GM11168 (cell line): ENCODE data around the gene DCXR.
"Not testable (repeated sequence)": the region's sequence is repeated elsewhere in the genome, so short reads cannot be mapped to it uniquely, and the experiment has no call there.

Experiments
- in situ Hi-C: fragments of 300-500 bp; cut with MboI; formaldehyde crosslinking; loops from one replicate; pipeline ENCODE4 v1.12.0; 2022; ENCODE audit warnings: low sequenced_read_pairs; ENCODE audit not compliant: unreplicated experiment

The DCXR gene

GRCh38 chr17:82045936-82046484 is 8.5 kb upstream of the DCXR start:
- in situ Hi-C loops: no loop called here

GRCh38 chr17:82043507-82043906 is 6.0 kb upstream of the DCXR start:
- in situ Hi-C loops: no loop called here

- in situ Hi-C loops: no loop called here
These were observed 5.2 kb upstream of the DCXR start for GRCh38 chr17:82042649-82043048.

DNA sequence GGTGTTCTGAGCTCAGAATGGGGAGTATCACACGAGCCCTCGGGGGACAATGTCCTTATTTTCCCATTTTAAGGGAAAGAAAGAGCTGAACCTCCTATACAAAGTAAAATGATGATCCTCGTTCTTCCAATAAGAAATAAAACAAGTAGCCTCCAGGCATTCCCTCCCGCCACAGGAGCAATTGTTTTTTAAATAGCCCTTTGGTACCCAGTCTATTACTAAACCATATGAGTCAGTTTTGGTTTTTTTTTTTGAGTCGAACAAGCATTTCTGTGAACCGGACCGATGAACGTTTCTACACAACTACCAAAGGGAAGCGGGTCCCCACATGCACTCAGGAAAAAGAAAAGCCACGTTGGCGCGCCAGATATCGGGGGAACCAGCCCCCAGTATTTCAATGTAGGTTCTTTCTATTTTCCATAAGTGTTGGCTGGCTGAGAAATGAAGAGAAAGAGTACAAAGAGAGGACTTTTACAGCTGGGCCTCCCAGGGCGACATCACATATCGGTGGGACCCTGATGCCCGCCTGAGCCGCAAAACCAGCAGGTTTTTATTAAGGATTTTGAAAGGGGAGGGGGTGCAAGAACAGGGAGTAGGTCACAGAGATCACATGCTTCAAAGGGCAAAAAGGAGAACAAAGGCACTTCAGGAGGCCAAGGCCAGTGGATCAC is 3.8 kb upstream of the DCXR start:
- in situ Hi-C loops: no loop called here

DNA sequence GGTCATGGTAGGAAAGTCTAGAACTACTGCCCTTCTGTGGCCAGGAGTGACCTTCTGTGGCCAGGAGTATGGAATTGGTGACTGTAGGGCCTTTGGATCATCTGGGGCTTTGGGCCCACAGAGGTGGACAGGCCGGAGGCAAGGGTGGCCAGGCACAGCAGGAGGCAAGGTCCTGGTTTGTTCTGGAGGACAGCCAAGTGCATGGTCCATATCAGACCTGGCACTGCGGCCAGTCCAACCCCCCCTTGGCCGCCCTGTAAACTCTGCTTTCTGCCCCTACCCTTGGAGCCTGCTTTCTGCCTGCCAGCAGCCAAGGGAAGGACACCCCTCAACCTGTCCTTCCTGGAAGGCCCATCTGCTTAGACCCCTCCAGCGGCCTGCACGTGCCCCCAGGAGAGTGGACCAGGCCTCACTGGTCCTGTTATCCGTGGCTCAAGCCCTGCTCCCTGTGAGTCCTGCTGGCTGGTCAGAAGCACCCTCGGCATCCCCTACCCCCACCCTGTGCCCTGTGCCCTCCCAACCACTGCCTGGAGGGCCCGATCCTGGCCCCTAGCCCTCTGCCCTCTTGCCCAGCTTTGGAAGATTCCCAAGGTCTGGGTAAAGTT is 2.3 kb upstream of the DCXR start:
- in situ Hi-C loops: no loop called here

DNA sequence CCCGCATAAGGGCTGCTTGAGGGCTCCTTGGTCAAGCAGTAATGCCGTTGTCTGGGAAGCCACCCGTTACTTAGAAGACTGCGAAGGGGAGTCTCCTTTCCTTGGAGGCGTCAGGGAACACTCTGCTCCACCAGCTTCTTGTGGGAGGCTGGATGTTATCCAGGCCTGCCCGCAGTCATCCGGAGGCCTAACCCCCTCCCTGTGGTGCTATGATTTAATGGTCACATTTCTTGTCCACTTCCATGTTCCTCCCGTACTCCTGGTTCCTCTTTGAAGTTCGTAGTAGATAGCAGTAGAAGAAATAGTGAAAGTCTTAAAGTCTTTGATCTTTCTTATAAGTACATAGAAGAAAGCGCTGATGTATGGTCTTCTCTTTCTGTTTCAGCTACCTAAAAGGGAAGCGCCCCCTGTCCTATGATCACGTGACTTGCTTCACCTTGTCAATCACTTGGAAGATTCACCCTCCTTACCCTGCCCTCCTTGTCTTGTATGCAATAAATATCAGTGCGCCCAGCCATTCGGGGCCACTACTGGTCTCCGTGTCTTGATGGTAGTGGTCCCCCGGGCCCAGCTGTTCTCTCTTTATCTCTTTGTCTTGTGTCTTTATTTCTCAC is 1.4 kb upstream of the DCXR start:
- in situ Hi-C loops: not testable (repeated sequence)

GRCh38 chr17:82037889-82038195 is 345 bp upstream of the DCXR start:
- in situ Hi-C loops: no loop called here

- in situ Hi-C loops: no loop called here
These were observed 834 bp downstream of the DCXR start for GRCh38 chr17:82036634-82037091.

DNA sequence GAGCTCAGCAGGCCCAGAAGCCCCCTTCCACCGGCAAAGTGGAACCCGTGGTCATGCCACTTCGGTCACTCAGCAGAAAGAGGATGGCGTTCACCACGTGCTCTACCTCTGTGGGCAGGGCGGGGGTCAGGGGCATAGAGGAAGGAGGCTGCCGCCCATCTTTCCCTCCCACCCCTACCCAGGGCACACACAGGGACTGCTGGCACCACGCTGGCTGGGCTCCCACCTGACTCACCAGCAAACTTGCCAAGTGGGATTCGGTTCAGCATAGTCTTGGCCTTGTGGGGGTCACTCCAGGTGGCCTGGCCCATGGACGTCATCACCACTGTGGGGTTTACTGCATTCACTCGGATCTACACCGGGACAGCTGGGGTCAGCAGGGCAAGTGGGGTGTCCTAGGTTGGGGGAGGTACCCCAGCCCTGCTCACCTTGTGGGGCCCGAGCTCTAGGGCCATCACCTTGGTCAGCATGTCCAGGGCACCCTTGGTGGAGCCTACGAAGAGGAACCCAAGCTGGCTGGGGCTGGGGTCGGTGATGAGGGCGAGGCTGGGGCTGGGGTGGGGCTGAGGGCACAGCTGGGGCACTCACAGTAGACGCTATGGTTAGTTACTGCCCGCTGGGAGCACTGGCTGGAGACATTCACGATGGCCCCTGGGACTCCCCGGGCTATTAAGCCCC is 1.4 kb downstream of the DCXR start:
- in situ Hi-C loops: no loop called here

- in situ Hi-C loops: no loop called here
These were observed 2.0 kb downstream of the DCXR start for GRCh38 chr17:82035488-82035887.

DNA sequence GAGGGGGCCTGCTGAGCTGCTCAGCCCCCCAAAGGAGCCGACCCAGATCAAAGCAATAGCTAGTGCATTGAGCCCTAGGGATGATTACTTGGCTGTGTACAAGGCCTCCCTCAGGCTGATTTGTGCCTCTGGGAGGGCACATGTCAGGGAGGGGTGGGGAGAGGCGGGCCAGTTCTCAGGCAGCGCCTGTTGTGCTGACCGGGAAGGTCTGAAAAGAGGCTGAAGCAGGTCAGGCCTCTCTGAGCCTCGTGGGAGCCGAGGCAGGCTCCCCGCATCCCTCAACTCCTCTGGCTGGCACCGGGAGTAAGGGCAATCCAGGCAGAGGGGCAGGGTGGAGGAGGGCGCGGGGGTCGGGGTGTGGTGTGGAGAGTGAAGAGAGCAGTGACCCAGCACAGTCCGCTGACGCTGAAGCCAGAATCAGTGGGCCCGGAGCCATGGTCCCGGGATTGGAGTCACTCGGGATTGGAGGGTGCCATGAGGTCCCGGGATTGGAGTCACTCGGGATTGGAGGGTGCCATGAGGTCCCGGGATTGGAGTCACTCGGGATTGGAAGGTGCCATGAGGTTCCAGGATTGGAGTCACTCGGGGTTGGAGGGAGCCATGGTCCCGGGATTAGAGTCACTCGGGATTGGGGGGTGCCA is 3.0 kb downstream of the DCXR start:
- in situ Hi-C loops: no loop called here

- in situ Hi-C loops: no loop called here
These were observed 4.0 kb downstream of the DCXR start for GRCh38 chr17:82033359-82034085.

DNA sequence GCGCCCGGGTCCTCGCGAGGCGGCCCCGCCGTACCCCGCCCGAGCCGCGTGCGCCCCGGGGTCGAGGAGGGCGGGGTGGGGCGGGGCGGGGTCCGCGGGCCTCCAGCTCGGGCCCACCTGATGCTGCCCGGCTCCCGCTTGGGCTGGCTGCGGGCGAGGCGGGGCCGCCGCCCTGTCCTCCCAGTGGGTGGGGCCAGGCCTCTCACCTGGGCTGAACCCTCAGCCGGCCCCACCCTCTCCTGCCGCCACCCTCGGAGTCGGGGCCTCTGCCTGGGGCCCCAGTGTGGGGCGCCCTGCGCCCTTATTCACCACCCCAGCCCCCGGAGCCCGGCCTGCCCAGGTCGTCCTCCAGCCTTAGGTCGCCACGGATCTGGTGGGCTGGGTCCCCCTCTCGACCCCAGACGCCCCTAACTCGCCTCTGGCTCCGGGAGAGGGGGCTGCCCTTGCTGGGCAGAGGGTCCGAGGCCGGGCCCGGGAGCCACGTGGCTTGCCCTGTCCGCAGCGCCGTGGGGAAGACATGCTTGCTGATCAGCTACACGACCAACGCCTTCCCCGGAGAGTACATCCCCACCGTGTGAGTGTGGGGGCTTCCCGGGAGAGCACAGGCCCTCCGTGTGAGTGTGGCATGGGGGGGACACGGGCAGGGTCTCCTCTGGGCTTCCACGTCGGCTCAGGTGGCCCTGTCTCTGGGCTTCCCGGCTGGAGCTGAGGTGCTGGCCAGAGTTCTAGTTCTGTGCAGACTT is 5.4 kb downstream of the DCXR start:
- in situ Hi-C loops: no loop called here

DNA sequence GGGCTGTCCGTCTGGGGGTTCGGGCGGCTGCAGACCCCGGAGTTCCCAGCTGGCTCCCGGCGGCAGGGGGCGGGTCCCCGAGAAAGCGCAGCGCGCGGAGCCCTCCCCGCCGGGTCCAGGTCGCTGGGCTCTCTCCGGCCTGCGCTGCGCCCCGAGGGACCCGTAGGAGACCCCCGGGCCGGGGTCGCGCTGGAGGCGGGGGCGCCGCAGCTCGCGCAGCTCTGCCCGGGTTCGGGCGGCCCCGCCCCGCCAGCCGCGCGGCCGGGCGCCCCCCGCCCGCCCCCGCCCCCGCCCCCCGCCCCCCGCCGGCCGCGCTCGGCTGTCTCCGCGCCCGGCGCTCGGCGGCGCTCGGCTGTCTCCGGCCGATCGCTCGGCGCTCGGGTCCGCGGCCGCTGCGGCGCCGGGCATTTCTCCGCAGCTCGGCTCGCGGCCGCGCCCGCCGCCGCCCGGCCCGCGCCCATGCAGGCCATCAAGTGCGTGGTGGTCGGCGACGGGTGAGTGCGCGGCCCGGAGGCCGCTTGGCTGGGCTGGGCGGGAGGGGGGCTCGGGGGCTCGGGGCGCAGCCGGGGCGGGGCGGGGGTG is 6.1 kb downstream of the DCXR start, which contains the start of gene RAC3:
Gene RAC3 (plus strand): TSS at position 376 of the 582 bp plus-strand sequence. CDS start 84 bp downstream, at position 460.
- in situ Hi-C loops: no loop called here

DNA sequence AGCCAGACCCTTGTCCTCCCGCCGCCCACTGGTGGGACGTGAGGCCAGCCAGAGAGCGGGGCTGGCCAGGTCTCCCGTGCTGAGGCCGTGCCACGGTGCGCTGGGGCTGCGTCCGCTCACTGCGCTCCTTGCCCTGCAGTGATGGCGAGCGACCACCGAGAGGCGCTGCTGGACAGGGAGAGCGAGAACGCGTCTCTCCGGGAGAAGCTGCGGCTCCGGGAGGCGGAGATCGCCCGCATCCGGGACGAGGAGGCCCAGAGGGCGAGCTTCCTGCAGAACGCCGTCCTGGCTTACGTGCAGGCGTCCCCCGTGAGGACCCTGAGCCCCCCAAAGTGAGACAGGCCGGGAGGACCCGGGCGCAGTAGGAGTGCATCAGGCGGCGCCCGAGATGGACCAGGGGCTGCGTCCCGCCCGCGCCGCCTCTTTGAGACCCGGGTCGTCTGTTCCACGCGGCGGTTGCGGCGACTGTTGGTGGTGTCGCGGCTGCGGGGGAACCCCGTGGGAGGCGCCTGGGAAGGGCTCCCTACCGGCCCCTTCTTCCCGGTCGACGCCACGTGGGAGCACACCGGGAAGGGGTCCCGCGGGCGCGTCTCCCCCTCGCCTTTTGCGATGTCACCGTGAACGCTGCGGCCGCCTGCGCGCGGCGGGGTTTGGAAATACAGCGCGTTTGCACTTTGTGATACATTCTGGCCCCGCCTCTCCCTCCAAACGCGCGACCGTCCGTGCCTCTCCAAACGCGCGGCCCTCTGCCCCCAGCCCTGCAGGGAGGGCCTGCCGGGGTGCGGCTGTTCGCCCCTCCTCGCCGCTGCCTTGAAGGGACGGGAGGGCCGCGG is 6.8 kb downstream of the DCXR start:
- in situ Hi-C loops: no loop called here

DNA sequence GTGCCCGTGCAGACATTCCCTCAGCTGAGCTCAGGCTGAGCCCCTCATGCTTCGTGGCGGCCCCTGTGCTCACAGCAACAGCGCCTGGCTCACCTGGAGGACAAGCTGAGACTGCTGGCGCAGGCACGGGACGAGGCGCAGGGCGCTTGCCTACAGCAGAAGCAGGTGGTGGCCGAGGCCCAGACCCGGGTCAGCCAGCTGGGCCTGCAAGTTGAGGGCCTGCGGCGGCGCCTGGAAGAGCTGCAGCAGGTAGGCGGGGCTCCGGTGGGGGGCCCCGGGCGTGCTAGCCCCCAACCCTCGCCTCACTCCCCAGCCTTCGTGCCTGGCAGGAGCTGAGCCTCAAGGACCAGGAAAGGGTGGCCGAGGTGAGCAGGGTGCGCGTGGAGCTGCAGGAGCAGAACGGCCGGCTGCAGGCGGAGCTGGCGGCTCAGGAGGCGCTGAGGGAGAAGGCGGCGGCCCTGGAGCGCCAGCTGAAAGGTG is 7.5 kb downstream of the DCXR start:
- in situ Hi-C loops: no loop called here

DNA sequence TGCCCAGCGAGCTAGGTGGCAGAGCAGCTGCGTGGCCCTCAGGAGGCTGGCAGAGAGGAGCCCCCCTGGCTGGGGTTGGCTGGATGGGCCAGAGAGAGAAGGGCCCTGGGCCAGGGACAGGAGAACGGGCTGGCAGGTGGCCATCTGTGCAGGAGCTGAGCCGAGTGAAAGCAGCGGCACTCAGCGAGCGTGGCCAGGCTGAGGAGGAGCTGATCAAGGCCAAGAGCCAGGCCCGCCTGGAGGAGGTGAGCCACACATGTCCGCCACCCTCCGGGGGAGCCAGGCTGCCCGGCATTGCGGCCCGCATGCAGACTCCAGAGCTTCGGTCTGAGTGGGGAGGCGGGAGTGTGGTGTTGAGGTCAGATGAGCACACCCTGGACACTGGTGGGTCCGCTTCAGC is 8.1 kb downstream of the DCXR start:
- in situ Hi-C loops: no loop called here

GRCh38 chr17:82028966-82029365 is 8.5 kb downstream of the DCXR start:
- in situ Hi-C loops: no loop called here
